CD4-positive, alpha-beta T cell (primary cell): ENCODE measurements around the gene CALHM2. TPM values are rescaled to one million over a fixed set of nuclear protein-coding genes. Genes with fewer than 3 reads are reported as not detected.

Experiments used
- ATAC-seq: fragments of 200-7000 bp; cut with Tn5 transposase; one replicate; pipeline ENCODE4 v1.10.0; 2022; ENCODE audit warnings: mild to moderate bottlenecking; ENCODE audit not compliant: poor library complexity
- CTCF ChIA-PET: fragments of 350-600 bp; sonication (Branson Sonifier 250); formaldehyde crosslinking; loops from one replicate; lab custom pipeline; 2021; ENCODE audit warnings: antibody characterized with exemption, inconsistent platforms; lab: Charles Lee
- POLR2A ChIA-PET: fragments of 350-600 bp; sonication (Branson Sonifier 250); formaldehyde crosslinking; loops from one replicate; lab custom pipeline; 2021; ENCODE audit warnings: antibody characterized with exemption, inconsistent platforms; lab: Charles Lee
- DNase-seq, 14 experiments: peaks; one replicate each; pipeline ENCODE4 v3.0.0-alpha.2; 2013 to 2020; ENCODE audit warnings: mixed read lengths in 2 of 14
- H3K27ac ChIP-seq, 2 donors: one replicate each; pipeline versions ENCODE4 v1.5.1 to v1.7.0; 2013; ENCODE audit warnings: low read length in 2 of 2, low read depth in 1 of 2, mild to moderate bottlenecking in 1 of 2
- H3K27me3 ChIP-seq, 2 experiments: 1 replicate in 1 of 2; 2 replicates in 1 of 2; pipeline versions ENCODE4 v1.6.1 to v1.7.0; 2013; ENCODE audit warnings: low read length in 2 of 2, control low read depth in 1 of 2, mild to moderate bottlenecking in 1 of 2, moderate library complexity in 1 of 2; ENCODE audit not compliant: insufficient read depth in 2 of 2, control insufficient read depth in 1 of 2
- H3K36me3 ChIP-seq: one replicate; pipeline ENCODE4 v1.6.1; 2013; ENCODE audit warnings: low read length, control low read depth; ENCODE audit not compliant: insufficient read depth
- H3K4me1 ChIP-seq: one replicate; pipeline ENCODE4 v1.6.1; 2013; ENCODE audit warnings: low read length, control low read depth; ENCODE audit not compliant: insufficient read depth
- H3K4me3 ChIP-seq: one replicate; pipeline ENCODE4 v1.5.1; 2013; ENCODE audit warnings: mild to moderate bottlenecking, low read length, moderate library complexity
- H3K9me3 ChIP-seq, 2 experiments: 1 replicate in 1 of 2; 2 replicates in 1 of 2; pipeline versions ENCODE4 v1.6.1 to v1.7.0; 2013; ENCODE audit warnings: low read length in 2 of 2, mild to moderate bottlenecking in 2 of 2, control low read depth in 1 of 2, moderate library complexity in 1 of 2; ENCODE audit not compliant: control insufficient read depth in 1 of 2, insufficient read depth in 1 of 2
- H3K27ac Mint-ChIP-seq: one replicate; pipeline ENCODE4 v1.8.0; 2020; ENCODE audit warnings: mixed read lengths
- H3K27me3 Mint-ChIP-seq: one replicate; pipeline ENCODE4 v1.8.0; 2021; ENCODE audit warnings: mixed read lengths
- H3K36me3 Mint-ChIP-seq: one replicate; pipeline ENCODE4 v1.8.0; 2021; ENCODE audit warnings: low read depth, mixed read lengths
- H3K4me1 Mint-ChIP-seq: one replicate; pipeline ENCODE4 v1.8.0; 2021; ENCODE audit warnings: low read depth, mixed read lengths
- H3K4me3 Mint-ChIP-seq: one replicate; pipeline ENCODE4 v1.8.0; 2020; ENCODE audit warnings: mild to moderate bottlenecking, mixed read lengths
- H3K9me3 Mint-ChIP-seq: one replicate; pipeline ENCODE4 v1.8.0; 2020; ENCODE audit warnings: mixed read lengths
- CTCF ChIP-seq: fragments of 200-600 bp; IDR thresholded peaks from one replicate; pipeline ENCODE4 v1.8.0; 2022; ENCODE audit warnings: antibody characterized with exemption, mild to moderate bottlenecking
- intact Hi-C, 2 experiments: fragments of 100-400 bp; cut with DNase I in 1 of 2; cut with micrococcal nuclease in 1 of 2; formaldehyde crosslinking; loops; one replicate each; pipeline versions ENCODE4 v1.15.1 to v1.9.0; 2023 to 2025; cut with DNase I, micrococcal nuclease
- total RNA-seq, 174 experiments: library from RNA in 2 of 174; stranded (reverse) in 2 of 174; gene quantifications; one replicate each; pipeline ENCODE4 v1.2.3 and lab custom pipeline; 2021 to 2026

Gene CALHM2
- total RNA-seq, 2 experiments from 2014 or later, result 3.1 to 4.0 TPM

GRCh38 chr10:103465411-103466179 is 13.4 kb upstream of the CALHM2 start:
- no peaks in the 10 kb centered on the region for H3K9me3 ChIP-seq
- ChIA-PET CTCF (no interaction called here), POLR2A (no interaction called here)
- ATAC-seq (no peak), DNase-seq (no peak)
- H3K36me3 ChIP-seq, result no peaks in the 10 kb centered on the region
- no peak overlapping the region for H3K4me3 Mint-ChIP-seq
- H3K4me1 Mint-ChIP-seq, result peaks cover 15% of the 10 kb centered on the region
- TF ChIP-seq CTCF, result no peak
- H3K27ac ChIP-seq, result no peak overlapping the region
- H3K27me3 Mint-ChIP-seq, result no peaks in the 10 kb centered on the region
- peaks cover 20% of the 10 kb centered on the region for H3K4me1 ChIP-seq
- H3K9me3 Mint-ChIP-seq, result no peaks in the 10 kb centered on the region
- no peak overlapping the region for H3K27ac Mint-ChIP-seq
- no peaks in the 10 kb centered on the region for H3K27me3 ChIP-seq
- H3K36me3 Mint-ChIP-seq, result no peaks in the 10 kb centered on the region
- intact Hi-C loops, result no loop called here
- H3K4me3 ChIP-seq, result no peak overlapping the region

GRCh38 chr10:103463499-103463898 is 11.3 kb upstream of the CALHM2 start:
- Mint-ChIP-seq H3K4me3 (no peak overlapping the region), H3K27ac (no peak overlapping the region), H3K9me3 (no peaks in the 10 kb centered on the region), H3K4me1 (no peaks in the 10 kb centered on the region), H3K36me3 (no peaks in the 10 kb centered on the region), H3K27me3 (no peaks in the 10 kb centered on the region)
- Histone ChIP-seq H3K9me3 (no peaks in the 10 kb centered on the region), H3K36me3 (no peaks in the 10 kb centered on the region), H3K4me3 (no peak overlapping the region), H3K4me1 (peaks cover 20% of the 10 kb centered on the region), H3K27me3 (no peaks in the 10 kb centered on the region), H3K27ac (no peak overlapping the region)
- intact Hi-C loops, result no loop called here
- ATAC-seq, result no peak
- no peak for DNase-seq
- CTCF ChIA-PET, result no interaction called here
- POLR2A ChIA-PET, result no interaction called here
- no peak for TF ChIP-seq CTCF

- DNase-seq (no peak), ATAC-seq (no peak)
- H3K36me3 Mint-ChIP-seq, result no peaks in the 10 kb centered on the region
- no peaks in the 10 kb centered on the region for H3K9me3 Mint-ChIP-seq
- H3K4me3 ChIP-seq, result no peak overlapping the region
- no peak overlapping the region for H3K27ac Mint-ChIP-seq
- TF ChIP-seq CTCF, result no peak
- H3K27ac ChIP-seq, result no peak overlapping the region
- peaks cover 0 to 3% of the 10 kb centered on the region in 2 experiments for H3K9me3 ChIP-seq
- H3K4me1 Mint-ChIP-seq, result no peaks in the 10 kb centered on the region
- H3K27me3 ChIP-seq, result no peaks in the 10 kb centered on the region
- ChIA-PET POLR2A (no interaction called here), CTCF (no interaction called here)
- no peaks in the 10 kb centered on the region for H3K36me3 ChIP-seq
- intact Hi-C loops, result no loop called here
- no peak overlapping the region for H3K4me3 Mint-ChIP-seq
- no peaks in the 10 kb centered on the region for H3K27me3 Mint-ChIP-seq
- H3K4me1 ChIP-seq, result peaks cover 17% of the 10 kb centered on the region
Observed at GRCh38 chr10:103459615-103460014, 7.4 kb upstream of the CALHM2 start.
